ENCODE results near the gene ENTR1.

DNA sequence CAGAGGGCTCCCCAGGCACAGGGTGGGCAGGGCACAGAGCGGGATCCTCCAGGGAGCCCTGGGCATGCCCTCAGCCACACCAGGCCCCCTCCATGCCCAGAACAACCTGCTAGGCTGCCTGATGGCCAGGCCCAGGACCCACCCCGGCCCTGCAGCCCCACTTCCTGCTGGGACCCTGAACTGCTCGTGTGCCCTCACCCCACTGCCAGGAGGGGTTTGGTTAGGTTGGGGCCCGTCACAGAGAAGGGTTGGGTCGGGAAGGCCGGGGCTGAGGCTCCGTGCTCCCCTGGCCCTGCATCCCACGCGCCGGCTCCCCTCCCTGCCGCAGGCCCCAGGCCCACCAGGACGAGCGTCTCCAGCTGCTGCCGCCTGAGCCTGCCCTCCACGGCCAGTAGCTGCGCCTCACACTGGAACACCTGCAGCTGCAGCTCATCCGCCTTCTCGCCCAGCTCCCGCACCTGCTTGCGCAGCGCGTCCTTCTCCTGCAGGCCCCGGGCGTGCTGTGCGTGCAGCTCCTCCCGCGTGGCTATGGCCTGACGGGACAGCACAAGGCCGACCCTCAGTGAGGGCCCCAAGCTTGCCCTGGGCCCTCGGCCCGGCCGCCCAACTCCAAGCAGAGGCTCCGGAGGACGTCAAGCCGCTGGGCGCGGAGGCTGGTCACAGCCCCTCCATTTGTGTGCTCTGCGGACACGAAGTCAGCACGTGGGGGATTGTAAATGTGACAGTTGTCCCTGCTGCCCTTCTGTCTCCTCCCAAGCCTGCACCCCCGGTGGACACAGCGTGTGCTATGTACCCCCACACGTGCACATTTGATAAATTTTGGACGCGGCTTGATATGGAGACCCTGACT is 42.9 kb downstream of the ENTR1 start:
- TF ChIP-seq SP1 (IDR thresholded peaks at IDR 0.05) (no peak), BHLHE40 (IDR thresholded peaks at IDR 0.05; ENCODE audit: borderline replicate concordance) (no peak), SUZ12 (IDR thresholded peaks at IDR 0.05) (no peak), HDGF (IDR thresholded peaks at IDR 0.05; ENCODE audit: borderline replicate concordance) (no peak)
- TF ChIP-seq, protein P1, sequence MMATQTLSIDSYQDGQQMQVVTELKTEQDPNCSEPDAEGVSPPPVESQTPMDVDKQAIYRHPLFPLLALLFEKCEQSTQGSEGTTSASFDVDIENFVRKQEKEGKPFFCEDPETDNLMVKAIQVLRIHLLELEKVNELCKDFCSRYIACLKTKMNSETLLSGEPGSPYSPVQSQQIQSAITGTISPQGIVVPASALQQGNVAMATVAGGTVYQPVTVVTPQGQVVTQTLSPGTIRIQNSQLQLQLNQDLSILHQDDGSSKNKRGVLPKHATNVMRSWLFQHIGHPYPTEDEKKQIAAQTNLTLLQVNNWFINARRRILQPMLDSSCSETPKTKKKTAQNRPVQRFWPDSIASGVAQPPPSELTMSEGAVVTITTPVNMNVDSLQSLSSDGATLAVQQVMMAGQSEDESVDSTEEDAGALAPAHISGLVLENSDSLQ (IDR thresholded peaks at IDR 0.05): no peak

Measured in HEK293T (cell line).